HCEC 1CT (cell line): ENCODE data around the gene F2RL3.

Experiments used
- DNase-seq: peaks from one replicate; pipeline ENCODE4 v3.0.0-alpha.2; 2017

Gene F2RL3

GRCh38 chr19:16875584-16876555 is 12.9 kb upstream of the F2RL3 start:
- DNase-seq, result no peak

- no peak for DNase-seq
Measured at GRCh38 chr19:16876904-16877361, 11.9 kb upstream of the F2RL3 start.

GRCh38 chr19:16877581-16877980 is 11.2 kb upstream of the F2RL3 start:
- DNase-seq, result no peak

GRCh38 chr19:16878181-16878965 is 10.4 kb upstream of the F2RL3 start:
- no peak for DNase-seq

- DNase-seq, result no peak
Measured at GRCh38 chr19:16880884-16881554, 7.8 kb upstream of the F2RL3 start.

GRCh38 chr19:16882146-16882545 is 6.7 kb upstream of the F2RL3 start:
- no peak for DNase-seq

- no peak for DNase-seq
Measured at GRCh38 chr19:16883522-16883921, 5.3 kb upstream of the F2RL3 start.

- DNase-seq, result no peak
Measured at GRCh38 chr19:16885166-16885565, 3.6 kb upstream of the F2RL3 start.

- DNase-seq, result no peak
Measured at GRCh38 chr19:16886305-16886880, 2.4 kb upstream of the F2RL3 start.

GRCh38 chr19:16887353-16888265 is 1.2 kb upstream of the F2RL3 start:
- no peak for DNase-seq

GRCh38 chr19:16889366-16889882 is 625 bp downstream of the F2RL3 start:
- DNase-seq, result no peak

- no peak for DNase-seq
Measured at GRCh38 chr19:16889883-16890460, 1.2 kb downstream of the F2RL3 start.

GRCh38 chr19:16890461-16891184 is 1.8 kb downstream of the F2RL3 start:
- no peak for DNase-seq

- no peak for DNase-seq
Measured at GRCh38 chr19:16891696-16892382, 3.0 kb downstream of the F2RL3 start.

- no peak for DNase-seq
Measured at GRCh38 chr19:16892436-16892835, 3.6 kb downstream of the F2RL3 start.

GRCh38 chr19:16892868-16893685 is 4.3 kb downstream of the F2RL3 start:
- DNase-seq, result no peak

GRCh38 chr19:16893686-16893989 is 4.8 kb downstream of the F2RL3 start:
- no peak for DNase-seq

GRCh38 chr19:16894080-16894479 is 5.3 kb downstream of the F2RL3 start:
- no peak for DNase-seq
